Activated CD4-positive, alpha-beta T cell treated with anti-CD3 and anti-CD28 coated beads, Interleukin-10, Interleukin-2, amounts not matched to agents 100 ng/mL and 50 ng/mL, durations not matched to agents 16 hours and 8 hours (primary cell): ENCODE results near the gene PLA2G6.
"Not testable (repeated sequence)": the region's sequence is repeated elsewhere in the genome, so short reads cannot be mapped to it uniquely, and the experiment has no call there.

Source experiments
- DNase-seq: peaks from one replicate; pipeline ENCODE4 v3.0.0-alpha.2; 2020

The PLA2G6 gene

DNA sequence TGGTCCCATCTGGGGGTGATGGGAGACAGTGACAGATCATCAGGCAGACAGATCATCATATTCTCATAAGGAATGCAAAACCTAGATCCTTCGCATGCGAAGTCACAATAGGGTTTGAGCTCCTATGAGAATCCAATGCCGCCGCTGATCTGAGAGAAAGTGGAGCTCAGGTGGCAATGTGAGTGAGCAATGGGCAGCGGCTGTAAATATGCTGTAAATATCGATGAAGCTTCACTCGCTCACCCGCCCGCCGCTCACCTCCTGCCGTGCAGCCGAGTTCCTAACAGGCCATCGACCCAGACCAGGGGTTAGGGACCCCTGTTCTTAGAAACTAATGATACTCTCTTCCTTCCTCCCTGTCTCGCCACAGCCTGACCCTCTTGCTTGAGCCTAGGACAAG is 9.4 kb upstream of the PLA2G6 start:
- DNase-seq = no peak

DNA sequence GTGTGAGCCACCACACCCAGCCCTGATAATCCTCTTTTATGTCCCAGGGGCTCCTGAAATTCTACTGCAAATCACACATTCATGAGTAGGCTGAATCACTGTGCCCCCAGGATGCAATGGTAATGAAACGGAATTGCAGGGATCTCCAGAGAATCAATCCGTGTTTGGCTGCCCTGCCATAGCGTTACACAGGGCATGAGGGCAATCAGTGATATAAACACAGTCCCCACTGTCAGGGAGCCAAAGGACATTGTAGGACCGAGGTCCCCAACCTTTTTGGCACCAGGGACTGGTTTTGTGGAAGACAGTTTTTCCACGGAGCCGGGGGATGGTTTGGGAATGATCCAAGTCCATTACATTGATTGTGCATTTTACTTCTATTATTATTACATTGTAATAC is 9.0 kb upstream of the PLA2G6 start:
- DNase-seq = no peak

DNA sequence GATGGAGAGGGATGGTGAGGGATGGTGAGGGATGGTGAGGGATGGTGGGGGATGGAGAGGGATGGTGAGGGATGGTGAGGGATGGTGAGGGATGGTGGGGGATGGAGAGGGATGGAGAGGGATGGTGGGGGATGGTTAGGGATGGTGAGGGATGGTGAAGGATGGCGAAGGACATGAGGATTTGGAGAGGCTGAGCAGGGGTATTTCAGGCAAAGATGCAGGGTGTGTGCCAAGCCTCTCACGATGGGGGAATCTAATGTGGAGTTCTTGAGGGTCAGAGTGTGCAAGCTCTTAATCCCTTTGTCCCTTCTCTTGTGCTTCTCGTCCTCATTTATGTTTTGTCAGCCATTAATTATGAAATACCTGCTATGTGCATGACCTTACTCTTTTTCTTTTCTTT is 7.5 kb upstream of the PLA2G6 start:
- no peak for DNase-seq

DNA sequence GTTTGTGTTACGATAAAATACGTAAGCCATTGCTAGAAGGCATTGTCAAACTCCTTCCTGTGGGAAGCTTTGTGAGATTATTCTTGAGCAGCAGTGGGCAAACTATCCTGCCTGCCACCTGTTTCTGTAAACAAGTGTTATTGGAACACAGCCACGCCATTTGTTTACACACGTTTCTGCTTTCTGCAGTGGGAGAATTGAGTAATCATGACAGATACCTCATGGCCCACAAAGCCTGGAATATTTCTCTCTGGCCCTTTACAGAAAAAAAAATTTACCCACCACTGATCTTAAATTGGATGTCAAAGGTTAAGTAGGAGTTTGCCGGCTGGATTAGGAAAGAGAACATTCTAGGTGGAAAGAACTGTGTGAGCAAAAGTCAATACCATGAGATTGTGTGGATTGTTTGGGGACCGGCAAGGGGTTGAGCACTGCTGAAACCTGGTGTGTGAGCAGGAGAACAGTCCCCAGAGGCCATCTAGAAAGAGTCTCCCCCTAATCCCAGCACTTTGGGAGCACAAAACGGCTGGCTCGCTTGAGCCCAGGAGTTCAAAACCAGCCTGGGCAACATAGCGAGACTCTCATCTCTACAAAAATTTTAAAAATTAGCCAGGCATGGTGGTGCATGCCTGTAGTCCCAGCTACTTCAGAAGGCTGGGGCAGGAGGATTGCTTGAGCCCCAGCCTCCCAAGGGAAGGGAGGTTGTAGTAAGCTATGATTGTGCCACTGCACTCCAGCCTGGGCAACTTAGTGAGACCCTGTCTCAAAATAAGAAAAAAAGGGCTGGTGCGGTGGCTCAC is 6.0 kb upstream of the PLA2G6 start:
- DNase-seq = no peak

DNA sequence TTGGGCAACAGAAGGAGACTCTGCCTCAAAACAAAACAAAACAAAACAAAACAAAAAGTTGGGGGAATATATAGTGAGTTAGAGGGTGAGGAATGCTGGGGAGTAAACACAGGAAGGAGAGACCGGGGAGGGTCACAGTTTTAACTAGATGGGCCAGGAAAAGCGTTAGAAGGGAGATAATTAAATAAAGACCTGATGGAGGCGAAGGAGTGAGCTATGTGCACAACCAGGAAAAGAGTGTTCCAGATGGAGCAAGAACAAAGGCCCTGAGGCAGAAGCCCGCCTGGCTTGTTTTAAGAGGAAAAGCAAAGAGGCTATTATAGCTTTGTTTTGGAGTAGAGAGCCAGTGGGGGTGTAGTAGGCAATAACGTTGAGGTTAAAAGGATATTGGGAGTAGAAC is 4.8 kb upstream of the PLA2G6 start:
- no peak for DNase-seq

DNA sequence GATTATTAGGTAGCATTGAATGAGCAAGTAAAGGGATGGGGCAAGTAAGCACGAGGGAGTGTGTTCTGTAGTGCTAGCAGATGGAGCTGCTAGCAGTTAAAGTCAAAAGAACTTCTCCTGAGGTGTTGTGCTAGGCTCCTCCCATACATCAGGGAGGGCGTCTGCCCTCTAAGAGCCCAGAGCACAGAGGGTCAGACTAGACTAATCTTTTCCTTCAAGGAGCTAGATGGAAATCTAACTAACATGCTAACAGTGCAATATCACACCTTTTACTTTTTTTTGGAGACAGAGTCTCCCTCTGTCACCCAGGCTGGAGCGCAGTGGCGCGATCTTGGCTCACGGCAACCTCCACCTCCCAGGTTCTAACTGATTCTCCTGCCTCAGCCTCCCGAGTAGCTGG is 3.2 kb upstream of the PLA2G6 start:
- no peak for DNase-seq

DNA sequence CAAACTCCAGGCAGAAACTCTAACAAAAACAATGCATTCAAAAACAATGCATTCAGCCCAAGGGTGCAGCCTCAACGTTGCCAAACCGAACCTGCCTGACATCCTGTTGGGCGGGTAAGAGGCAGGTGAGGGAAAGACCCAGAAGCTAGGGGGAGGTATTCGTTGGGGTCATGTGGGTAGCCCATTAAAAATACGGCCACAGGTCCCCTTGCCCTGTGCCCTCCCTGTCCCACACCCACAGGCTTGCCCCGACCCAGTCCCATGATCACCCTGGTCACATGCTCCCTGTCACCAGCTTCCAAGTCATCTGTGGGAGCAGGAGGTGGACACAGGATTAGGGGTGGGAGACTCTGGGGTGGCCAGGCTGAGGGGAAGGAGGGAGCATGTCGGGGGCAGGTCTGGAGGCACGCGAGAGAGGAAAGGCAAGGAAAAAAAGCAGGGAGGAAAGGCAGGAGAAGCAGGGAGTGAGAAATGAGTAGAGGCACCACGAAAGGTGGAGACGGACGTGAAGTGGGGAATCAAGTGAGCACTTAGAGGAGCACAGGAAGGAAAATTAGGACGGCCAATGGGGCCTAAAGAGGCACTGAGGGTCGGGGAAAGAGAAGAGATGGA is 683 bp downstream of the PLA2G6 start:
- peak; percentile 58 for DNase-seq

DNA sequence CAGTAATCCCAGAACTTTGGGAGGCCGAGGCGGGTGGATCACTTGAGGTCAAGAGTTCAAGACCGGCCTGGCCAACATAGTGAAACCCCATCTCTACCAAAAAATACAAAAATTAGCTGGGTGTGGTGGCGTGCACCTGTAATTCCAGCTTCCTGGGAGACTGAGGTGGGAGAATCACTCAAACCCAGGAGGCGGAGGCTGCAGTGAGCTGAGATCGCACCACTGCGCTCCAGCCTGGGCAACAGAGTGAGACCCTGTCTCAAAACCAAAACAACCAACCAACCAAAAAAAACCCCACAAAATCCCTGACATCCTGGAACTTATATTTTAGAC is 3.1 kb downstream of the PLA2G6 start:
- DNase-seq = not testable (repeated sequence)

DNA sequence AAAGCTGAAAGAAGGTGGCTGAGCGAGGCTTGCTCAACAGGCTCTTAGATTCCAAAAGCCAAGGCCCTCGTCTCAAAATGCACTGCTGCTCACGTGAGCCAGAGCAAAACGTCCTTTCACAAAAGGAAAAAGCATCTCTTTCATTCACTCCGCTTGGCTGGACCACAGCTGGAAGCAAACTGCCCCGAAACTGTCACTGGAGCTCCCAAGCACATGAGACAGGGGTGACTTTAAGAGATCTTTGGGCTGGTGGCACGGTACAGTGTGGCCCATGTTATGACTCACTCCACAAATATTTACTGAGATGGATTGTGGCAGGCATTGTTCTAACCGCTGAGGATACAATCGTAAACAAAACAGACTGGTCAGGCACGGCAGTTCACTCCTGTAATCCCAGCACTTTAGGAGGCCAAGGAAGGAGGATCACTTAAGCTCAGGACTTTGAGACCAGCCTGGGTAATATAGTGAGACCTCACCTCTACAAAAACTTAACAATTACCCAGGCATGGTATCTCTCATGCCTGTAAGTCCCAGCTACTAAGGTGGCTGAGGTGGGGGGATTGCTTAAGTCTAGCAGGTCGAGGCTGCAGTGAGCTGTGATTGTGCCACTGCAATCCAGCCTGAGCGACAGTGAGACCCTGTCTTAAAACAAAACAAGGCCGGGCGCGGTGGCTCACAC is 3.6 kb downstream of the PLA2G6 start:
- no peak for DNase-seq

DNA sequence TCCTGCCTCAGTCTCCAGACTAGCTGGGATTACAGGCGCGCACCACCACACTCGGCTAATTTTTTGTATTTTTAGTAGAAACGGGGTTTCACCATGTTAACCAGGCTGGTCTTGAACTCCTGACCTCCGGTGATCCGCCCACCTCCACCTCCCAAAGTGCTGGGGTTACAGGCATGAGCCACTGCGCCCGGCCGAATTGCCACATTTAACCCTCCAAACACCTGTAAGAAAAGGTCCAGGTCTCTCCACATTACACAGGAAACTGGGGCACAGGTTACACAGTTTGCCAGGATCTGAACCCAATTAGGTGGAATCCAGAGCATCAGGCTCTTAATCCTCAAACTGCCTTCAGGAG is 4.1 kb downstream of the PLA2G6 start:
- not testable (repeated sequence) for DNase-seq

DNA sequence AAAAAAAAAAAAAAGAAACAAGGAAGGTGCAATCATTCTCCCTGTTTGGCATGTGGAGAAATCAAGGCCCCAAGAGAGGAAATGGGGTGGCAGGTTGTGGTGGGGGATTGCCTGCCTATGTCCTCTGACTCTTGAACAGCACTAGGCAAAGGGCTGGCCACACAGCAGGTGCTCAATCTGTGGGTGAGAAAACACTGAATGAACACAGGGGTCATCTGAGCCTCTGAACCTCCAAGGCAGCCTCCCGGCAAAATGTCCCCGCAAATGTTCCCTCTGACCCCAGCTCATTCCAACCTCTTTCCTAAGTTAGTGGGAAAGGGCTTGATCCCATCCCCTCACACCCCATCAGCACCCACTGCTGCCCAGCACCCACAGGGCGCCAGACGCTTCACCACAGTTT is 4.6 kb downstream of the PLA2G6 start:
- peak; percentile 17 for DNase-seq

DNA sequence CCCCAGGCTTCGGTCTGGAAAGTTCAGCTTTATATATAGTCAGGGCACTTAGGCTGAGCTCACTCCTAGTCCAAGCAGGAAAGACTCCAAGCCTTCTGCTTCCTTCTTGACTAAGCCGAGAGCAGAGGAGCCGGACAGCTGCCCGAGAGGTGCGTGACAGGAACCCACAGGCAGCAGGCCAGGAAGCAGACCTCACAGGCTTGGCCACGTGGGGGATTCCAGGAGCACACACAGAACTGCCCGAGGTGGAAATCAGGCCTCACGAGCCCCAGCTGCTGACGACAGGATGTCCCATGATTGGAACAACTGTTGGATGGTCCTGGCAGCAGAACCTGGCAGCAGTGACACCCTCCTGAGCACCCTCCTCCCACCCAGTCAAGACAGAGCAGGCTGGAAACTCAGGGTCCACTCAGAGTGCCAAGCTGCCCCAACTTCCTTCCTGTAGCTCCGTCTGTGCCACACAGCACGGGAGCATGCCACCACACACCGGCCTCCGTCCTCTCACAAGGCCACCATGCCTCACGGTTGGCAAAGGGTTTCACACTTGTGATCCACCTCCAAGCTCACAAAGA is 5.4 kb downstream of the PLA2G6 start:
- DNase-seq = no peak

DNA sequence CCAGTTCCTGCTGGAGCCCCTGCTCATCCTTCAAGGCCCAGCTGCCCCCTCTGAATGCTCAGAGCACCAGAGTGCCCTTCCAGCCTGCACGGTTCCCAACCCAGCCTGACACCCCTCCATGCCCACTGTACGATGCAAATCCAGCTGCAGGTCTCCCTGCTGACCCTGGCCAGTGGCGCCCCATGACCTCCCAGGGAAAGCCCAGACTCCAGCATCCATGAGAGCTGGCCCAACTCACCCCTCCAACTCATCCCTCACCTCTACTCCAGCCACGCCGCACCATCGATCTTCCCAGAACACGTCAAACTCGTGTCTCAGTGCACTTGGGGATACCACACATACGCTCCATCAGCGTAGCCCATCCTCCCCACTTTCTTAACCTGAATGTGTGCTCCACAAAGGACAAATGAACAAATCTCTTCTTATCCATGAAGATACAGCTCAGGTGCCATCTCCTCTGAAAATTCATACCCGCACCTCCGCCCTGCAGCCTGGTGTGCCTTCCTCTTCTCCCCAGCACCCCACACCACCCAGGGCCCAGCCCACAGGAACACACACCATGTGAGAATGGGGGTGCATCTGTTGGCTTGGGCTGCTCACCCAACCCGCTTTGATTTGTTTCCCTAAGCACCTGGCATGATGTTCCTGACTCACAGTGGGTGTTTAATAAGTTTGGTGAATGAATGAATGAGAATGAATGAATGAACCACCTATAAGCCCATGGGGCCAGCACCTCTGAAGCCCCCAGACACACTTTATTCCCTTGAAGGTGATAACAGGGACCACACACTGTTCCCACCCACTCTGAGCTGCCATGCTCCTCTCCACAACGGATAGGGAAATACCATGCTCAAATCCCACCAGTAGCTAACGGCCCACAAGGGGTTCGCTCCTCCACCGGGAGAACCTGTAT is 6.2 kb downstream of the PLA2G6 start:
- DNase-seq = no peak

DNA sequence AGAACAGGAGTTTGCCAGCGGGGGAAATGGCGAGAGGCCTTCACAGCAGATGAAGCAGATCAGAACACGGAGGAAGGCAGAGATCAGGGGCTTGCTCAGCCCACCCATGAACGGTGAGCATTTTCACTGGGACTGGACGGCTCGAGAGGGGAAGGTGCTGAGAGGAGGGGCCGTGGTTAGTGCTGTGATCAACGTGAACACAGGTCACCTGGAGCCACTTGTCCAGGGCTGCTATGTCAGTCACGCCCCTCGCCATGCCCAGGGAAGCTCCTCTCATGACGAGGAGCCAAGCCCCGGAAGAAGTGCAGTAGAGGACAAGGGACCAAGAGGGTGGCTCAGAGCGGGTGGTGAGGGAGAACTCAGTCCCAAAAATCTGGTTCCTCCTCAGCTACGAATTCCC is 7.0 kb downstream of the PLA2G6 start:
- DNase-seq = no peak

DNA sequence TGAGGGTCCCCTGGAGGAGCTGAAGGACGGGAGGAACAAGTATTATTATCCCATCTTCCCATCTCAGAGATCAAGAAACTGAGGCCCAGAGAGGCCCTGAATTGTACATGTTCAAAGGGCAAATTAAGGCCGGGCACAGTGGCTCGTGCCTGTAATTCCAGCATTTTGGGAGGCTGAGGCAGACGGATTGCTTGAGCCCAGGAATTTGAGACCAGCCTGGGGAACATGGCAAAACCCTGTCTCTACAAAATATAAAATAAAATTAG is 8.1 kb downstream of the PLA2G6 start:
- DNase-seq = no peak

DNA sequence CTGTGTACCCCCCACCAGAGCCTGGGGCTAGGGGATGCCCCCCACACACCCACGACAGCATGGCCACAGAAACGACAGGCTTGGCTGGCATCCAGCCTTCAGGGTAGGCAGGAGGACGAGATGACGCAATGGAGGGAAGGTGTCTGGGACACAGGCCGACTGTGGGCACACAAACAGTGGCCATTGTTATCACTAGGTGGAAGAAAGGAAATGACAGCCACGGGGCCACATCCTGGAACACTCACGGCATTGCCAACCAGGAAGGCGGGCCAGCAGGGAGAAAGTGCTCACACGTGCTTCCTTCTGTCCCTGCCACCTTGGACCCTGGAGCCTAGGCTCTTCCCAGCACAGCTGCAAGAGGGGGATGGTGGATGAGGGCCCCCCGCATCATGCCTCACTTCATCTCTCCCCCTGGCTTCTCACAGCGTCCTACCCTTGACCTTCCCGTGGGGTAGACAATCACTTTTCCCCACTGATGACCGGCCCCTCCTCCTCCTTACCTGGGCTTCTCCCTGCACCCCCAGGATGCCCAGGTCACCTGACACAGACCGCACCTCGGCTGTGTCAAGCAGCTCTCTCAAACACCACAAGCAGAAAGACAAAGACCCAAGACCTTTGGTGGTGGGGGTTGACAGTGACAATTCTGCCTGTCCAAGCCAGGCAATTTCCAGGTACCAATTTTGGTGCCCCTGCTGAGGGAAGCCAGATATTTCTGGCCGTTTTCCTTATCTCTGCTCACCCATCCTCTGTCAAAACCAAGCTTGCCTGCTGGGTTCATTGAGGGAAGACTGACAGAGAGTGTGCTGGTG is 8.6 kb downstream of the PLA2G6 start:
- DNase-seq = peak; percentile 38

DNA sequence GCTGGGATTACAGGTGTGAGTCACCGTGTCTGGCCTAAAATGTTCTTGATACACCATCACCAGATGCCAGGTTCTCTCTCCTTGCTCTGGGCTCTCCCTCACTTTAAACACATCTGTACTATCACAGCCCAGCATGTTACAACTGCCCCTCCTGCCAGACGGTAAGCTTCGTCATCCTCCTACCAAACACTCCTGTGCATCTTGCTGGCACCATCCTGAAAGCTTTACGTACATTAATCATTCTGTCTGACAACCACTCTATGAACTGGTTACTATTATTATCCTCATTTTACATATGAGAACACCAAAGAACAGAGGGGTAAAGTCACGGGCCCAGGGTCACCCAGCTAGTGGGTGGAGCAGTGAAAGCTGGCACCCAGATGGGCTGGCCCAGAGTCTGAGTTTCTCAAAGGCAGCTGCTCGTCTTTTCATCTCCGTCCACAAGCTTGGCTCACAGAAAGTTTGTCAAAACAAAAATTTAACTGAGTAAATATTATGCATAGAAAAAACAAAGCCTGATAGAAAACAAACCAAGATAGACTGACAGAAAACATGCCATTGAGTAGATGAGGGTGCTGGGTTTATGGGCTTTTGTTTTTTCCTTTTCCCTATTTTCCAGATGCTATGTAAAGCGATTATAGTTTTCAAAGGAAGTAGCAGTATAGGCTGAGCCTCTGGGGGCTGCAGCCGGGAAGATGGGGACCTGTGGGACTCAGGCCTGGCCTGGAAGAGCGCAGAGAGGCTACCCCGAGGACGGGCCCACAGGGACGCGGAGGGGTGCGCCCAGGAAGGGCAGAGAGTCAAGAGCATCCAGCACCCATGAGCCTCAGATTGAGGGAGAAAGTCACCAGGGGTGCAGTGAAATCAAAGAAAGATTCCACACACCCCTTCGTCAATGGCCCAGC is 9.5 kb downstream of the PLA2G6 start:
- no peak for DNase-seq

DNA sequence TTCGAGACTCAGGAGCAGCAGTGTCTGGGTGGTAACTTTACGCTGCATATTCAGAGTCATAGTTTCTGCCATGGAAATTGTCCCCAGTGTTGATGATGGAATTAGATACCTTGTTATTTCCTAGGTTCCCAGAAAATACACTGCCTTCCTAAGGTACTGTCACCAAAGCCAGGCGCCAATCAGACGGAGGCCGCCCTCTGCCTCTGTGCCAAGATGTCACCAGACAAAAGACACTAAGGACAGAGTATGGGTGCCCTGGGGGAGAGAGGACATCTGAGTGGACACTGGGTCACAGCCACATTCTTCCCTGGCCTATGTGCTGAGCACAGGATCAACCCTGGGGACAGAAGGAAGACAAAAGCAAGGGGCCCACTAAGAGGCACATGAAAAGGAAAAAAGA is 11.2 kb downstream of the PLA2G6 start:
- DNase-seq = no peak

DNA sequence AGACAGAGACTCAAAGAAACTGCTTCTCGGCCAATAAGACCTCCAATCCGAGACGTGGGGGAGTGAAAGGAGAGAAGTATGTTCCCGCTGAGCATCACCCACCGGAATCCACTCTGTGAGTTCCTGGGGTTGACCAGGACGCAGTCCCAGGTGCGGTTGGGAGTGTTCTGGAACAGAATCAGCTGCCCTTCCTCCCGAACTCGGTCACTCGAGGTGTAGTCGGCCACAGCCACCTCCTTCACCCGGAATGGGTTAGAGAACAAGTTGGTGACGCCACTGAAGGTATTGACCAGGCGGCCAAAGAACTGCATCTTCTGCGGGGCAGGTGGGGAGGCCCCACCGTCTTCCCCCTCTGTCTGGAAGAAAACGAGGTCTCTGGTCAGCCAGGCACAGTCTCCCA is 12.5 kb downstream of the PLA2G6 start:
- no peak for DNase-seq

DNA sequence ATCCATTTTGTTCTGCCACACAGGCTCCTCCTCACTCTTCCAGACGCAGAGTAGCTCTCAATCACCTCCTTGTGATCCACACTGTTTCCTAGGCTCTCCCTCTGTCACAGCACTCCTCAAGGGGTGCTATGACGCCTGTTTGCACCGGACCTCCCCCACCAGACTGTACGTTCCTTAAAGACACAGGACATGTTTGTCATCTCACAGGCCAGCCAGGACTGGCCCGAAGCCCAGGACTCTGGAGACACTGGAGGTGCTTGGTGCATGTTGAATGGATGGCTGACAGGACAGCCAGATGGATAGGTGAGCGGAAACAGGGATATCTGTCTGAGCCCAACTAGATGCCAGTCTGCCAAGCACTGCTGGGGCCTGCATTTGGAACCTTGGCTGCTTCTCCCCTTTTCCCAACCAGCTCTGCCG is 13.6 kb downstream of the PLA2G6 start:
- no peak for DNase-seq

DNA sequence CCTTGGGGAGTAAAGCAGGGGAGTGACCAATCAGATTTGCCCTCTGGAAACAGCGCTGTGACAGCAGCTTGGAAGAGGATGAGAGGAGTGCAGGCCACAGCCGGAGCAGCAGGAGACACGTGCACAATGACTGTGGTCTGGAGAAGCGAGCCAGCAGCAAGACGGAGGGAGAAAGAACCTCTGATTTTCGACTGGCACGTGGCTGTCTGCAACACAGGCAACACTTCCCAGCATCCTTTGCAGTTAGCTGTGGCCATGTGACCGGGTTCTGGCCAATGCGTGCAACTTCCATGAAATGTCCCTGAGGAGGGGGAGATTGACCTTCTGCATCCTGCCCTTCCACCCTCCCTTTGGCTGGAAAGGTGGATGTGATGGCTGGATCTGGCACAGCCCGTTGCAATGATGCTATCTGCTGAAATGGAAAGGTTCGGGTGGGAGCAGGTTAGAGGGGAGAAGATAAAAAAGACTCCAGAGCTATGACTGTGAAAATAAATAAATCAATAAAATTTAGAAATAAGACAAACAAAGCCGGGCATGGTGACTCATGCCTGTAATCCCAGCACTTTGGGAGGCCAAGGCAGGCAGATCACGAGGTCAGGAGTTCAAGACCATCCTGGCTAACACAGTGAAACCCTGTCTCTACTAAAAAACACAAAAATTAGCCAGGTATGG is 15.6 kb downstream of the PLA2G6 start:
- DNase-seq = no peak
